HG03108 (cell line): ENCODE results near the gene TMEM108.

Experiments
- ATAC-seq: cut with Tn5 transposase; IDR thresholded peaks from one replicate; pipeline ENCODE4 v1.9.1; 2021; ENCODE audit warnings: moderate library complexity; ENCODE audit not compliant: unreplicated experiment

TMEM108 gene

DNA sequence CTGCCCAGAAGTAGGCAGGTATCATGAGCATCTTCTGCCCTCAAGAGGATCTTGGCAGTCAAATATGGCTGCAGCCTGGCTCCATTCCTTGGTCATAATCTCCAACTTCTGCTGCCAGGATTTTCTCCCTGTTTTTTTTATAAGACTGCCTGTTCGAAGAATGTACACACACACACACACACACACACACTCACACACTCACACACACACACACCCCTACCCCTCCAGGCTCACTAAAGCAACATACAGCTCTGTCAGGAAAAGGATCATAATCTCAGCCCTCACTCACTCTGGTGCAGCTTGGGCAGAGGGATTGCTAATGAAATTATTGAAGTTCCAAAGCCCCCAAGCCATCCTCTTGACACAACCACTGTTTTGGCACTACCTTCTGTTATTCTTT, 232.4 kb downstream of the TMEM108 start:
- no peak for ATAC-seq

DNA sequence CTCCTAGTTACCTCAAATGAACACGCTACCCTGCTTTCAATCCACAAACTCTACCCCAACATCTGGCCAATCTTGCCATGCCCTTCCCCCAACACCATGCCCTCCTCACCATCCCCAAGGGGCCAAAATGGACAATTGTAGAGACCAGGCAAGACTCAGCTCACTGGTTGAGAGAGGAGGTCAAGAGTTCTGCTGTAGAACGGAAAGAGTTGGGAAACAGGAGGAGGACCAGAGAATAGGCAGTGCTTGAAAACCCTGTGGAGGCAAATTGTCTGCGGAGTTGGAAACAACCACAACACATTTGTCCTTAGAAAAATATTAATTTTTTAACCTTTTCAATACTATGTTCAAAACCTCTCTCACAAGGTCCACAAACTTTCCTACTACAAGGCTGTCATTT, 232.9 kb downstream of the TMEM108 start:
- ATAC-seq = no peak

DNA sequence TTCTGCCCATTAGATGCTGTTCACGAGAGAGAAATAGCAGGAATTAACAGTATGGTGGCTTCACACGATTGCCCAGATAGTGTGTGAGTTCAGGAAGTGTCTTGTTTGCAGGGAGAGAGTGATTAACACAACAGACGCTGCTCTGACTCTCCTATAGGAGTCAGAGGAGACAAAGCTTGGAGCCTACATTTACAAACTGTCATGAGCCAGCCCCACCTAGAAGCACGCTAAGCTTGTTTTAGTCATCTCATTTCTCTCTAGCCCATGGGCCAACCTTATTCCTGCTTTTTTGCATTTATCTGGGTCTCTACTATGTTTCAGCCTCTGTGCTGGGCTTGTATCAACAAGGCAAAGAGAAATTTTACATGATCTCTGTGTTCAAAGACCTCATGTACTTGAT, 233.3 kb downstream of the TMEM108 start:
- ATAC-seq = no peak

DNA sequence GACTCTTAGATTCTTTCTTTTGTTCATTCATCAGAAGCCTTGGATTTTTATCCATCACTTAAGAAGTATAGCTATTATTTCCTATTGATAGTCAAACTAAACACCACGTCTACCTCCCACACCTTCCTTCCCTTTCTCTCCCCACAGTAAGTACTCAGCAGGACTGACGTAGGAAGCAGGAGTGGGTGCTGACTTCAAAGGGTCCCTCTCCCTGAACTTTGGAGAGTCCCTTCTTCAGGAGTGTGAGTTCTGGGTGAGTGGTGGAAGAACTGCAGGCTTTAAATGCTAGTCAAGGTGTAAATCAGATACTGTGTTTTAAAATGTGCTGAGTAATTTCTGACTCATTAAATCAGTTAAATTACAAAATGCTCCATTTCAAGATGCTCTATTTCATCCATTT, 235.2 kb downstream of the TMEM108 start:
- ATAC-seq = no peak

DNA sequence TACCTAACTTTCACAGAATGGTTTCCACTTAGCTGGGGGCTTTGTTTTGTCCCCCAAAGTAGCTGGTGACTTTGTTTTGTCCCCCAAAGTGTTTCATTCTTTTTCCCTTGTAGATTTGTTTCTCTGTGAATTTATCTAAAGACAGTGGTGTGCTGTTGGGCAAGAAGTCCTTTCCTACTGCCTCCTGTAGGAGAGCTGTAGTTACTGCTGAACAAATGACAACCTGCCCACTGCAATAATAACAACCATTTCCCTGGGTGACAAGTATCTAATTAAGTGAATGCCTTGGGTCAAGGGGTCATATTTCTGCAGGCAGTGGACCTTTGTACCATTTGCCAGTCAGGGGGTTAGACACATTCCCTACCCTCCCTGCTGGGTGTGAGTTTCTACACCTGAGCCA, 236.3 kb downstream of the TMEM108 start:
- ATAC-seq = no peak

DNA sequence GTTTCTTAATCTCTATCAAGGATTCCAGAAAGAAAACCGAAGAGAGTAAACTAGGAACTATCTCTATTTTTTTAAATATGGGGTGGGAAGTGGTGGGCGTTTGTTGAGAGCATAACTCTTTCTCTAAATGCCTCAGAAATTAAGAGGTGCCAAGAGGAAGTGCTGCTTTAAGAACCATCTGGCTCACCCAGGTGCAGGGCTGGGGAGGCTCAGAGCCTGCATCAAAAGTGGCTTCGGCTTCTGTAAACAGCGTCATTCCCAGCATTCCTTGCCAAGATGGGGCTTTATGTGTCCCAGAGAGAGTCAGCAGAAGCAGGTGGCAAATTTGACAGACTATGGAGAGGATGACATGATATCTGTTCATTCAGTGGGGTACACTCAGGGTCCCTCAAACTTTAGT, 238.4 kb downstream of the TMEM108 start:
- no peak for ATAC-seq

DNA sequence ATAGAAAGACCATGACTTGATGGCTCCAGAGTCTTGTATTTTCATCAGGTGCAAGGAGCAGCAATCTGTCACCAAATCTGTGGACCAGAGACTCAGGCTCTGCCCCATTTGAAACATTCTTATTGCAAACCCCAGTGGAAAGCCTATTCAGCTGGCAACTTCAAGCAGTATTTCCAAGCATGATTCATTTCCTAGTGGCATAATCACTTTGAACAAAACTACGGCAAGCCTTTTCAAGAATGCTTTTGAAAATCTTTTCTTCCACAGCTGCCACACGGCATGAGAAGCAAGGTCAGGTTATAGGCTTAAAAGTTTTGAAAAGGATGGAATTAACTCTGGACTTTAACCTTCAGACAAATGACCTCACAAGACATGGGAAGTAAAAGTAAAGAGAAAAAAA, 239.6 kb downstream of the TMEM108 start:
- ATAC-seq = no peak

DNA sequence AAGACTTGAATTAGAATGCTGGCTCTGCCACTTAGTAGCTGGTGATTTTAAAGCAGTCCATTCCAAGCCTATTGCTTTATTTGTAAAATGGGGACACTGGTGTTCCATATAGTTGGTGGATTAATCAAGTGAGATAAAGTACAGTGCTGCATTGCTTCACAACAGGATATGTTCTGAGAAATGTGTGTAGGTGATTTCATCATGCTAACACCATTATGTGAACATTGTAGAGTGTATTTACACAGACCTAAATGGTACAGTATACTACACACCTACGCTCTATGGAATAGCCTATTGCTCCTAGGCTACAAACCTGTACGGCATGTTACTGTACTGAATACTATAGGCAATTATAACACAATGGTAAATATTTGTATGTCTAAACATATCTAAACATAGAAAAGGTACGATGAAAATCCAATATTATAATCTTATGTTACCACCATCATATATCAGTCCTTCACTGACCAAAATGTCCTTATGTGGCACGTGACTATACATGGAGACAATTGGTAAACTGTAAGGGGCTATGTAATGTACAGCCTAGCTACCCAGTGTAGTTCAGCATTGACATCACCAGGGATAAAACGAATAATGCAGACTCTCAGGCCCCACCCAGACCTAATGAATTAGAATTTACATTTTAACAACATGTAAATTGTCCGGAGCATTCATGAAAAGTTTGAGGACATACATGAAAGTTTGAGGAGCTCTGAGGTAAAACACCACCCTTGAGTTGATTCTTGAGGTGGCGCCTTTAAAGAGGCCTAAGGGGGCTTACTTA, 240.3 kb downstream of the TMEM108 start:
- no peak for ATAC-seq

DNA sequence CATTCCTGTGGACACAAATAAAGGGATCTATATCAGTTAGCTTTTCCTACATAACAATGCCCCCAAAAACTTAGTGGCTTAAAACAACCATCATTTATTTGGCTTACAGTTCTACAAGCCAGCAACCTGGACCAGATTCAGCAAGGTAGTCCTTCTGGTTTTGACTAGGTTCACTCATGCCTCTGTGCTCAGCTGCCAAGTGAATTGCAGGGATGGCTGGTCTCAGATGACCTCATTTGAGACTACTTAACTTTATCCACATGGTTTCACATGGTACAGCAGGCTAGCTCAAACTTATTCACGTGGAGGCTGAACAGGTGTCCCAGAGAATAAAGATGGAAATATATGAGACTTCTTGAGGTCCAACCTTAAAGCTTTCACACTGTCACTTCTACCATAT, 242.4 kb downstream of the TMEM108 start:
- ATAC-seq = no peak

DNA sequence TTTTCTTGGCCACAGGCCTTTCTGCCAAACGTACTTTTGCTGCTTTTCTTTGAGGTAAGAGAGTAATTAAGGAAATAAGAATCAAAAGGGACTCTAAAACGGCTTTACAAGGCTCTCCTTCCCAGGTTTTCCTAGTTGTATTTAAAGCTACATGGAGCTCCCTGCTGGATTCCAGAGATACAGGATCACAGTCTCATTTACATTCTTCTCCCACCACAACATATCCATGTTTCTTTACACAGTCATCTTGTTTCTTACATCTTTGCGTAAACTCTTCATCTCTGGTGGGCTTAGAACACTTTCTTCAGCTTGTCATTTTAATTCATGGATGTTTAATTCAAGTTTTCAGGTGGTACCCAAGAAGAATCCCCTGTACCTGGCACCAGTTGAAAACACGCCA, 244.0 kb downstream of the TMEM108 start:
- no peak for ATAC-seq

DNA sequence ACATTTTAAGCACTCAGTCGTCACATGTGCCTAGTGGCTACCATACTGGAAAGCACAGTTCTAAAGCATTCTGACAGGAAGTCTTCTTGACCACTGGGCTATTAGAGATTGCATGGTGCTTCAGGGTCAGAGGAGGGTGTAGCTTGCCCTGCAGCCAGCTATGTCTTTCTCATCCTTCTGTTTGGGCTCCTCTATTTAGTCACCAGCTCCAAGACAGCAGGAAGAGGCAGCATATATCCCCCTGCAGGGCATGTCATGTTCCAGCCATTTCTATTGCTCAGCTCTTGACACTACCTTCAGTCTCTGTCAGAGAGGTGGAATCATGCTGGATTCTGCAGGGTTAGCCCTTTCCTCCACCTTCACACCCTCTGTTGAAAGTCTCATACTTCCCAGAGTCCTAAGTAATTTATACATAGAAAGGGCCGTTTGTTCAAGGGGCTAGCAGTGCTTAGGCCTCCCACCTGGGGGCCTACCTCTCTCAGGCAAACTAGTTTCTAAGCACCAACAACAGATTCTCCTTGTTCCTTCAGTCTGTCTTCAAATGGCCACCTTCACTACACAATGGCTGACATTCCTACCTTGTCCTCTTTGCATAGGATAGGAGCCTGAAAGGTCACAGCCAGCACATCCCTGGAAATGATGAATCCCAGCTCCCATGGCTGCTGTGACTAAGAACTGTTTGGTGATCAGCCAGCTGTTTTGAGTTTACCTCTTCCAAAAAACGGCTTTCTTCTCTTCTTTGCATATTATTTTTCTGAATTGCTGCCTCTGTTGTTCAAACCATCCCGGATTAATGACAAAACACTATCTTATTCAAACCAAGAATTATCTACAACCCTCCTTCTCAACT, 246.0 kb downstream of the TMEM108 start:
- no peak for ATAC-seq

DNA sequence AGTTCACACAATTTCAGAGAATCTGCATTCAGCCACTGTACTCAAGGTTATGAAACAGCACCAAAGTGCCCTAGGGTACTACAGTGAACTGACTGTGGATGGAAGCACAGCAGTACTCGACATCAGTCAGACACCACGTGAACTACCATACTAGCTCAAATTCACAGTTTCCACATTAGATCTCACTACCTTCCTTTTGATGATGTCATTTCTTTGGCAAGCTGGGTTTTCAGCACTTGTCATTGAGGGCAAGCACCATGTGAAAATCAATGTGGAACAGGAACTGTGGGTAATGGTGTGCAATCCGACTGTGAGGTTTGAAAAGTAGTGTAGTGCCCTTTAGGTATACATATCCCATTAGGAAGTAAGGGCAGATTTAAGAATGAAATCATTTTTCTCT, 251.1 kb downstream of the TMEM108 start:
- no peak for ATAC-seq

DNA sequence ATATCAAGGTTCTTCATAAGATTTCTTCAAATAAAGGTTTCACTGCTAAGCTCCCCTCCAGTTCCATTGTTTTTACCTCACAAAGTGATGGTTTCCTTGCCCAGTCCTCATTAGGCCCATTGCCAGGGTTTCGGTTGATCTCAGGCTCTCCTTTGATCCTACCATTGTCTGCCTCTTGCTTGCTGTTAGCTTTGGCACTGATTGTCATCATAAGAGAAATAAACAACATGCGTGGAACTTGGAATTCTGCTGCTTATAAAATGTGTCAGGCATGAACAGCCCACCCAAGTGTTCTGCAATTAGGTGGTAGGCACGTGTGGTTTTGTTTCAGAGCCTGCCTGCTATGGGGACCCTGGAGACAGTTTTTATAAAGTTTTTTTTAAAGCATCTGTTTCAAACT, 254.1 kb downstream of the TMEM108 start:
- no peak for ATAC-seq

DNA sequence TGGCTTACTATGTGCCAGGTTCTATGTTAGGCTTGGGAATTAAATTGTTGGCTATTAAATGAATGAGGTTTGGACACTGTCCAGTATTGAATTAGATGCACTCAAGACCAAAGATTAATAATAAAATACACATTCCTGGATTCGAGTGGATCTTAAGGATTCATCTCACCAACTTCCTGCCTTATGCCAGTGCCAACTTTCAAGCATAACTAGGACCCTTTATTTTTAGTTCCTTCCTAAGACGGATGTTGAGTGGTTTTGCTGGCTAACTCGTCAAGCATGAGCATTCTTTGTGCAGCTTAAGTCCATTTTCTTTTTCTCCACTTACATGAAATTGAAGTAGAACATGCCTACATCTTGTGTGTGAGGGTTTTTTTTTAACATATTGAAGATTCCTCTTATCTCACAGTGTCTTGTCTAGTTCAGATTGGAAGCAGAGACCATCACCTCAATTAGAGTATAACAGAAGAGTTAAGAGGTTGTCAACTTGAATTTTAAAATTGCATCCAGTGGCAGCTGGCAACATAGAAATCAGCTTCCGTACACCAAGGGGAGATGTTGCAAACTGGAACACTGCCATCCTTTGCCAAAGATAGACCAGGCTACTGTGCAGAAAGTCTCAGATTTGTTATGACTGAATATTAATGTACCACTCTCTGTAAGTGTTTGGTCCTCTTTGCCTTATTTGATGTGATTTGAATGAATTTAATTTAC, 255.4 kb downstream of the TMEM108 start:
- ATAC-seq = no peak

DNA sequence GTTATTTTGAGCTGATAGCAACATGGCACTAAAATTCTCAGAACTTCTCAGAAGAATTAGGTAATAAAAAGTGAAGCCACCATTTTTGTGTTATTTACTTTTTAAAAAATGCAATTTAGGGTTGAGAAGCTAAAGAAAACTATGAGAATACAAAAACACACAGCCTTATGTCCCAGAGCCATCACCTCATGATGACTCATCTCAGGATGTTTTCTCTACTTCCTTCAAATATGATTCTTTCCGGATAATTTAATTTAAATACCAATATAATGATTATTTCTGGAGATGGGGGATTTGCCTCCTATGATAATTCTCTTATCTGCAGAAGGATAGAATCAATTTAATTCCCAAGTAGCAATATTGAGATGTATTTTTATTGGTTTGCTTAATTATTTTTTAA, 256.1 kb downstream of the TMEM108 start:
- ATAC-seq = no peak

DNA sequence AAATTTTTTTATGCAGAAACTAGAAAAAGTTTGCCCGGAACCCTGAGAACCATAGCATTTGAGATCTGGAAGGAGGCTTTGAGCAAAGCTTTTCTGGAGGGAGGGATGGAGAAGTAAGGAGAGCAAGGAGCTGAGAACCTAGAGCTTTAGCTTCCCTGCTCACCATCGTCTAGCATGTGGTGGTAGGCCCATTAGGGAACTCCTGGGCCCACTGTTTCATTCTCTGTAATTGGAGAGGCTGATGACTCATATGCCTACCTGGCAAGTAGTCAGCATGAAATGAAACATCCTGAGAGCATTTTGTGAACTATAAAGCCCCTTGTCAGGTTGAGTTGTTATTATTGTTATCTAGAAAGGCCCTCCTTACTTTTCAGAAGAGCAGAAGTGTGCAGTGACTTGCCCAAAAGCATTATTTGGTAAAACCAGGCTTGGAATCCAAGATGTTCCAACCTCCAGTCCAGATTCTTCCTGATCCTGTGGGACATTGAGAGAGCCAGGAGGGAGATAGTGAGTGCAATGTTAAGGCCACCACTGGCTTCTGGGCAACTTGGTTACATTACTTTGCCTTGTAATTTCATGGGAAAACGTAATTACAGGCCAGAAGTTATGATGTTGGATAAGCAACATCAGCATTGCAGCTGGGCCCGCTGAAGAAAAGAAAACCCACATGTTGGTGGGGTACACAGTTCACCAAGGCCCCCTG, 257.2 kb downstream of the TMEM108 start:
- no peak for ATAC-seq

DNA sequence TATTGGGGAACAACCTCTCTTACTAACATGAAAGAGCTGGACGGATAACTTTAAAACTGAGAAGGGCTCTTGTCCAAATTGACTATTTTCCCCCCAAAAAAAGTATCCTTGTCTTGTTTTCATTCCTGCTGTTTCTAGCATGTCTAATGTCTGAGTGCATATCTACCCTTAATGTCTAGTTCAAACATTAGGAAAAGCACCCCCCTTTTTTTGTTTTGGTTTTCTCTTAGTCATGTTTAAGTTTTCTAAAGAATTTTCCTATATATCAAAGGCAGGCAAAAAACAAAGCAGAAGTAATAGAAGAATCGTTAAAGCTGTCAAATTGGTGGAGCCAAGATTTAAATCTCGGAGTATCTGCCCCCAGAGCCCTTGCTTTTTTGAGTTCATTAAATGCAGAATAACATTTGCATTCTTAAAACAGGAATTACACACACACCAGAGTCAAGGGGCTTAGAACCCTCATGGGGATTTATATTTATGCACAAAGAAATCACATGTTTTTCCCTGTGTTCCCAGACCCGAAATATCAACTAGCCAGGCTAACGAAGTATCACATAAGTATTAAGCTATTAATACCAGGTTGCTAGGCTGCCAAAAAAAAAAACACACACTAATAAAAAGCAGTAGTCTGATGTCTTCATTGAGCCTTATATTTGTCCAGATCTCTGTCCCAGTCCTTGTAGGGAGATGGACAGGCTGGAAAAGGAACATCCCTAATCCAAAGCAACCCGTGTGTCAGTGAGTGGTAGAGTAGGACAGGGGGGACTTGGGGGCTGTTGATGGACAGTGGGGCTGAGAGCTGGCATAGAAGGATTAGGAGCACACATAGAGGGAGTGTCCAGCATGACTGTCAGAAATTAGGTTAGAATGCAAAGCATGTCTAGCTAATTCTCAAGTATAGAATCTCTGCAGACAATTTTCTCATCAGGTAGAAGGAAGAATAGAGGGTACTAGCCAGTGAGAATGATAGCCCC, 258.0 kb downstream of the TMEM108 start:
- no peak for ATAC-seq

DNA sequence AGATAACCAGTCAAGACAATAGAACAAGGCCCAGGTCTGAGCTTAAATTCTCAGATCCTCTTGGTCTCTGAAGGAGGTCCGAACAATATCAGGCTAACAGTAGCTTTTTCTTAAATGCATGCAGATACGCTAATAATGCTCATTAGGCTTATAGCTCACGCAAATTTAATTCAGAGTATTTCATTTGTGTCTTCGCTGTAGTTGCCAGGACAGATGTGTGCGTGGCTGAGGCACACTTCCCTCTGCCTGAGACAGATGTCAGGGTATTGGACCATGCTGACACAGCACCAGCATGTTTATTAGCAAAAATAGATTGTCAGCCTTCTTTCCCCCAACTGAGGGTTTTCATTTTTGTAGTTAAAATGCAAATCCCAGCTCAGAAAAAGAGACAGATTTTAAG, 258.8 kb downstream of the TMEM108 start:
- no peak for ATAC-seq

DNA sequence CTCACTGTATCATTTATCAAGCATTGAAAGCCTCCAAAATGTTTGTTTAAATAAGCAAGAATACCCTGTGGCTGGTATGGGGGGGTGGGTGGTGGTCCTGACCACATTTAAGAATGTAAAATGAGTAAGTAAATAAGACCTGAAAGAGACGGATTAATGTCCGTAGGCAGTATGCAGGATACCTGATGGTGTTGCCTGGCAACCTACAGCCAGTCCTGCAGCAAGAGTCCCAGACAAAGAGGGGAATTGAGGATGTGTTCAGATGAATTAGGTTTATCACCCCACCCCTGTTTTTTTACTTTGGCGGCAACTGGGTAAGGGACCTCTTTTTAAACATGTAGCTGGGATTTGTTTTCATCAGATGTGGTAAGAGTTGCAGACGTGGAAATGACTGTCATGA, 261.9 kb downstream of the TMEM108 start:
- ATAC-seq = no peak

DNA sequence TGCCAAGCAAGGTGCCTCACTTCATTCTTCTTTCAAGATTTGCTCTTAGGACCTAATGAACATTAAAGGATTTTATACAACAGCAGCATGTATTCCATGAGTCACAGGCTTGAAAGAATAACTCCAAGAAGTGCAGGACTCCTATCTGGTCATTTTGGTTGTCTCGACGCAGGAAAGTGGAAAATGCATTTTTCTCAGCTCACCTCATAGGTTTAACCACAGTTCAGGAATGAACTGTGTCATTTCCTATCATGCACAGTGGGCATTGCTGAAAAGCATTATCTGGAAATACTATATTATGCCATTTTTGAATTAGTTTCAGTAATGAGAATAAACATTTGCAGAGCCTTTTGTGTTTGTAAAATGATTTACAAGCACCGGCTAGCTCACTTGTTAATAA, 263.0 kb downstream of the TMEM108 start:
- ATAC-seq = no peak
